Measurements from ENCODE around the gene KCTD20.
"Not testable (repeated sequence)": the region's sequence is repeated elsewhere in the genome, so short reads cannot be mapped to it uniquely, and the experiment has no call there.

Gene KCTD20

GRCh38 chr6:36442671-36443470 lies at the start of gene KCTD20, which contains the start of gene PXT1:
Gene KCTD20 (plus strand): TSS chr6:36443000. CDS start chr6:36470098, 27,098 bp downstream.
Gene PXT1 (minus strand): TSS chr6:36442854. CDS start chr6:36426082, 16,772 bp downstream.
- DNase-seq (ENCODE audit: low spot score) = peak; percentile 95

GRCh38 chr6:36399970-36400369 lies 42.8 kb upstream of the KCTD20 start:
- DNase-seq (ENCODE audit: low spot score) = no peak

GRCh38 chr6:36402481-36402880 lies 40.3 kb upstream of the KCTD20 start:
- no peak for DNase-seq (ENCODE audit: low spot score)

- no peak for DNase-seq (ENCODE audit: low spot score)
Observed at GRCh38 chr6:36404164-36404563, 38.6 kb upstream of the KCTD20 start.

GRCh38 chr6:36409718-36410117 lies 33.1 kb upstream of the KCTD20 start:
- DNase-seq (ENCODE audit: low spot score) = not testable (repeated sequence)

- DNase-seq (ENCODE audit: low spot score) = no peak
Observed at GRCh38 chr6:36413489-36414480, 29.0 kb upstream of the KCTD20 start.

- DNase-seq (ENCODE audit: low spot score) = peak; percentile 47
Observed at GRCh38 chr6:36414481-36414880, 28.3 kb upstream of the KCTD20 start.

GRCh38 chr6:36418558-36418957 lies 24.2 kb upstream of the KCTD20 start:
- DNase-seq (ENCODE audit: low spot score) = no peak

- no peak for DNase-seq (ENCODE audit: low spot score)
Observed at GRCh38 chr6:36419310-36419709, 23.5 kb upstream of the KCTD20 start.

- no peak for DNase-seq (ENCODE audit: low spot score)
Observed at GRCh38 chr6:36422714-36423100, 20.1 kb upstream of the KCTD20 start.

- DNase-seq (ENCODE audit: low spot score) = peak; percentile 99
Observed at GRCh38 chr6:36423101-36423824, 19.5 kb upstream of the KCTD20 start.

- DNase-seq (ENCODE audit: low spot score) = no peak
Observed at GRCh38 chr6:36426622-36427021, 16.2 kb upstream of the KCTD20 start.

GRCh38 chr6:36428911-36429310 lies 13.9 kb upstream of the KCTD20 start:
- DNase-seq (ENCODE audit: low spot score) = no peak

- no peak for DNase-seq (ENCODE audit: low spot score)
Observed at GRCh38 chr6:36430351-36430750, 12.4 kb upstream of the KCTD20 start.

GRCh38 chr6:36431197-36431596 lies 11.6 kb upstream of the KCTD20 start:
- DNase-seq (ENCODE audit: low spot score) = no peak

- DNase-seq (ENCODE audit: low spot score) = peak; percentile 59
Observed at GRCh38 chr6:36432151-36432671, 10.6 kb upstream of the KCTD20 start.

- peak; percentile 64 for DNase-seq (ENCODE audit: low spot score)
Observed at GRCh38 chr6:36436466-36436865, 6.3 kb upstream of the KCTD20 start.

GRCh38 chr6:36441307-36441894 lies 1.4 kb upstream of the KCTD20 start:
- DNase-seq (ENCODE audit: low spot score) = peak; percentile 94

- no peak for DNase-seq (ENCODE audit: low spot score)
Observed at GRCh38 chr6:36442103-36442670, 613 bp upstream of the KCTD20 start.

- DNase-seq (ENCODE audit: low spot score) = no peak
Observed at GRCh38 chr6:36443471-36444428, 950 bp downstream of the KCTD20 start.

Data from GM03348 (cell line).